Sigmoid colon (tissue), 7 donors: ENCODE measurements around the gene ATF6. TPM values are rescaled to one million over a fixed set of nuclear protein-coding genes. Genes with fewer than 3 reads are reported as not detected.

Source experiments
- DNase-seq: peaks from one replicate; pipeline ENCODE4 v3.0.0-alpha.2; 2019
- H3K27ac ChIP-seq, 4 donors: fragments of 200-600 bp; sonication (generic); one replicate each; pipeline ENCODE4 v1.5.1; 2016 to 2019; ENCODE audit warnings: mild to moderate bottlenecking in 1 of 4
- H3K27me3 ChIP-seq, 3 donors: fragments of 200-600 bp; sonication (generic); one replicate each; pipeline ENCODE4 v1.5.1; 2019; ENCODE audit warnings: mild to moderate bottlenecking in 1 of 3
- H3K36me3 ChIP-seq, 4 donors: fragments of 200-600 bp; sonication (generic); one replicate each; pipeline ENCODE4 v1.5.1; 2016 to 2019
- H3K4me1 ChIP-seq, 4 donors: fragments of 200-600 bp; sonication (generic); one replicate each; pipeline ENCODE4 v1.5.1; 2017 to 2019
- H3K4me3 ChIP-seq, 4 donors: fragments of 200-600 bp; sonication (generic); one replicate each; pipeline ENCODE4 v1.5.1; 2017 to 2019; ENCODE audit warnings: mild to moderate bottlenecking in 2 of 4, moderate library complexity in 1 of 4
- H3K9me3 ChIP-seq, 4 donors: fragments of 200-600 bp in 3 of 4; sonication (generic) in 3 of 4; one replicate each; pipeline versions ENCODE4 v1.5.1 to v1.6.1; 2013 to 2019
- CTCF ChIP-seq, 4 experiments: fragments of 450-650 bp in 3 of 4; fragments of 200-600 bp in 1 of 4; IDR thresholded peaks; one replicate each; pipeline ENCODE4 v1.5.1; 2016 to 2019; ENCODE audit warnings: antibody characterized with exemption in 4 of 4, mild to moderate bottlenecking in 3 of 4, moderate library complexity in 2 of 4
- EP300 ChIP-seq, 4 donors: sonication (generic); formaldehyde crosslinking; IDR thresholded peaks; one replicate each; pipeline ENCODE4 v1.6.1; 2017; ENCODE audit warnings: antibody characterized with exemption in 4 of 4
- POLR2A ChIP-seq, 2 donors: fragments of 450-650 bp; IDR thresholded peaks; one replicate each; pipeline ENCODE4 v1.6.1; 2016; ENCODE audit warnings: antibody characterized with exemption in 2 of 2, mild to moderate bottlenecking in 2 of 2, moderate library complexity in 2 of 2
- POLR2AphosphoS5 ChIP-seq, 4 donors: sonication (generic); formaldehyde crosslinking; IDR thresholded peaks; one replicate each; pipeline ENCODE4 v1.6.1; 2017; ENCODE audit warnings: antibody characterized with exemption in 4 of 4
- WGBS, 2 donors: extraction: QIAGEN DNeasy Blood & Tissue Kit; methylation state at CpG; one replicate each; pipeline ENCODE4 v1.1.7; 2013; 5-methylcytosine and 5-hydroxymethylcytosine counted together
- intact Hi-C: fragments of 100-400 bp; cut with DNase I; formaldehyde crosslinking; loops from one replicate; pipeline ENCODE4 v1.15.1; 2023
- polyA plus RNA-seq, 3 donors: library from polyadenylated mRNA; stranded (reverse); fragments of 200-250 nt; gene quantifications; one replicate each; pipeline ENCODE4 v1.2.3, GENCODE V29; 2013
- total RNA-seq, 4 donors: library from RNA; depleted of rRNA; stranded (reverse); fragments of >200 nt; gene quantifications; one replicate each; pipeline ENCODE4 v1.1.0, GENCODE V29; 2016
- donor health status: healthy with polysubstance abuse.
- donor health status: Bipolar disorder and iron deficiency.
- donor health status: healthy.

Gene ATF6
- total and polyA plus RNA-seq, 7 donors: 2.3 to 28.1 (median 26.3) TPM

- no peak for DNase-seq
- H3K27me3 ChIP-seq: no peaks in the 10 kb centered on the region
- H3K36me3 ChIP-seq: peaks cover 0 to 62% (median 7%) of the 10 kb centered on the region in 4 donors
- no peaks in the 10 kb centered on the region for H3K9me3 ChIP-seq
- WGBS, 2 donors: 92 to 95% methylated on average over 4 of the region's 4 CpGs
- H3K4me3 ChIP-seq: no peak overlapping the region
- TF ChIP-seq POLR2A (IDR thresholded peaks at IDR 0.05) (no peak), POLR2AphosphoS5 (IDR thresholded peaks at IDR 0.05) (no peak), EP300 (IDR thresholded peaks at IDR 0.05) (no peak), CTCF (IDR thresholded peaks at IDR 0.05) (no peak)
- intact Hi-C loops: loop anchor here (5.0 to 10.0 kb wide), 5 partner anchors 47 to 424 kb away; partner anchors contain the start of gene OLFML2B
- H3K4me1 ChIP-seq: peaks cover 0 to 26% (median 14%) of the 10 kb centered on the region in 4 donors
- peak overlapping the region in 2 of 4 donors; percentile 63 to 65 for H3K27ac ChIP-seq
These were observed 24.6 kb downstream of the ATF6 start for GRCh38 chr1:161790587-161791317.

DNA sequence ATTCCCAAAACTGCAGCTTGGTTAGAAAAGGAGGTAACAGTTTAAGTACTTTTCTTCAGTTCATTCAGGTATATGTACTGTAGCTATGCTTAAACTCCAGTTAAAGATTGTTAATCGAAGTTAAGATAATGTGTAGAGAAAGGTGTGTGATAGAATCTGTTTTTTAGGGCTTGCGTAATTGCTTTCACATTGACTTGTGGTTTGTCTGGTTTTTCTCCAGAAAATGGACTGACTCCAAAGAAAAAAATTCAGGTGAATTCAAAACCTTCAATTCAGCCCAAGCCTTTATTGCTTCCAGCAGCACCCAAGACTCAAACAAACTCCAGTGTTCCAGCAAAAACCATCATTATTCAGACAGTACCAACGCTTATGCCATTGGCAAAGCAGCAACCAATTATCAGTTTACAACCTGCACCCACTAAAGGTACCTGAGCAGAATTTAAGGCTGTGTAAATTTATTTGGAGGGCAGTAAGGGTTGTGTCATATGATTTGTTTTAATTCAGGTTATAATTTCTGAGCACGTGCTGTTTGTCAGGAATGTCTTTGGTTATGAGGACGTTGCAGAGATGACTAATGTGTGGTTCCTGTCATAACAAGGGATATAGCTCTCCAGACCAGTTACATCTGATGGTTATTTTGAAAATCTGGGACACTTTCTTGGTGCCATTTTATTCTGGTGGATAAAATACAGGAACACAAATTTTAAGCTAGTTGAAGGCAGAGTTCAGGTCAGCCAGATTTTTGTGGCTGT is 26.0 kb downstream of the ATF6 start:
- no peak for TF ChIP-seq POLR2A (IDR thresholded peaks at IDR 0.05)
- peak in 1 of 4 donors; percentile 20 for TF ChIP-seq POLR2AphosphoS5 (IDR thresholded peaks at IDR 0.05)
- peak overlapping the region in 3 of 4 donors; percentile 17 to 65 (median 63) for H3K27ac ChIP-seq
- H3K4me1 ChIP-seq: peaks cover 0 to 26% (median 14%) of the 10 kb centered on the region in 4 donors
- intact Hi-C loops: loop anchor here (2.0 to 10.0 kb wide), 6 partner anchors 45 to 423 kb away; partner anchors contain the start of gene OLFML2B
- peaks cover 0 to 60% (median 3%) of the 10 kb centered on the region in 4 donors for H3K36me3 ChIP-seq
- H3K4me3 ChIP-seq: no peak overlapping the region
- no peak for DNase-seq
- 85 to 91% methylated on average over 5 of the region's 5 CpGs for WGBS, 2 donors
- no peaks in the 10 kb centered on the region for H3K27me3 ChIP-seq
- H3K9me3 ChIP-seq: no peaks in the 10 kb centered on the region

GRCh38 chr1:161792740-161793139 is 26.6 kb downstream of the ATF6 start:
- Histone ChIP-seq H3K4me1 (peaks cover 0 to 26% (median 14%) of the 10 kb centered on the region in 4 donors), H3K4me3 (no peak overlapping the region), H3K27me3 (no peaks in the 10 kb centered on the region), H3K27ac (peak overlapping the region in 2 of 4 donors; percentile 63 to 65), H3K36me3 (peaks cover 0 to 60% (median 3%) of the 10 kb centered on the region in 4 donors), H3K9me3 (no peaks in the 10 kb centered on the region)
- no peak for DNase-seq
- 42 to 49% methylated on average over 3 of the region's 3 CpGs for WGBS, 2 donors
- no peak for TF ChIP-seq POLR2A (IDR thresholded peaks at IDR 0.05)
- no peak for TF ChIP-seq POLR2AphosphoS5 (IDR thresholded peaks at IDR 0.05)
- peak; percentile 56 to 81 (median 62) for TF ChIP-seq CTCF (IDR thresholded peaks at IDR 0.05)
- TF ChIP-seq EP300 (IDR thresholded peaks at IDR 0.05): no peak
- intact Hi-C loops: loop anchor here (2.0 to 10.0 kb wide), 6 partner anchors 45 to 422 kb away; partner anchors contain the start of gene OLFML2B

DNA sequence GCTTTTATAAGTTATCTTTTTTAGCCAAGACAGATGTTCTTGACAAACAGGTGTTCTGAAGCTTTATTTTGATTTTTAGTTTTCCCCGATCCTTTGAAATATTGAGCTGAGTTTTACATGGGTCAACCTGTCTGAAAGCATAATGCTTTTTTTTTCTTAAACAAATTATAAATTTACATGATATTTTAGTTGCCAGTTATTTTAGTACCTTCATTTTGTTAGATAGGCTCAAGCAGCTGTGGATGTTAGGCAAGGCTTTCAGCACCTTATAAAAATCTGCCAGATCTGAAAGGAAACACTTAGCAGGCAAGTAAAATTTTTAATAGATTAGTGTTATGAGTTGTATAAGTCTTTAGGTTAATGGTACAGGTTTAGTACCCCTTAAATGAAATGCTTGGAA is 33.7 kb downstream of the ATF6 start:
- peaks cover 0 to 44% (median 0%) of the 10 kb centered on the region in 4 donors for H3K36me3 ChIP-seq
- 92 to 99% methylated on average over 1 of the region's 1 CpG for WGBS, 2 donors

More for the DNA sequence above, 33.7 kb downstream of the ATF6 start:
- Histone ChIP-seq H3K27me3 (no peaks in the 10 kb centered on the region), H3K4me1 (peaks cover 0 to 35% (median 24%) of the 10 kb centered on the region in 4 donors), H3K4me3 (no peak overlapping the region), H3K9me3 (no peaks in the 10 kb centered on the region), H3K27ac (no peak overlapping the region)
- no peak for DNase-seq
- intact Hi-C loops: loop anchor here (10.0 kb wide), 2 partner anchors 65 to 415 kb away; no protein-coding TSS in a partner anchor
- no peak for TF ChIP-seq EP300 (IDR thresholded peaks at IDR 0.05)
- no peak for TF ChIP-seq CTCF (IDR thresholded peaks at IDR 0.05)
- no peak for TF ChIP-seq POLR2AphosphoS5 (IDR thresholded peaks at IDR 0.05)
- TF ChIP-seq POLR2A (IDR thresholded peaks at IDR 0.05): no peak
